ENCODE measurements around the gene SMAD9. TPM values are rescaled to one million over a fixed set of nuclear protein-coding genes. Genes with fewer than 3 reads are reported as not detected.

The SMAD9 gene
- 11.5 TPM for total RNA-seq
- long read RNA-seq, full-length matches to known transcripts, result 1 of 16 reads
- long read RNA-seq, partial matches to known transcripts, result 1 of 16 reads
- long read RNA-seq, other reads (novel, unspliced or antisense), result 14 of 16 reads

- DNase-seq (ENCODE audit: low spot score), result peak; percentile 88
- intact Hi-C loops (cut with DNase I), result loop anchor here (5.0 kb wide), 1 partner anchor 58 kb away; no protein-coding TSS in a partner anchor
These were observed at the start of gene SMAD9 for GRCh38 chr13:36919833-36920615. Gene SMAD9, minus strand, starts transcription at chr13:36920238. Its CDS starts 40,549 bp downstream, at chr13:36879689.

- DNase-seq (ENCODE audit: low spot score), result no peak
- intact Hi-C loops (cut with DNase I), result no loop called here
These were observed 46.4 kb upstream of the SMAD9 start for GRCh38 chr13:36966404-36966803.

GRCh38 chr13:36965767-36966166 is 45.7 kb upstream of the SMAD9 start:
- intact Hi-C loops (cut with DNase I), result no loop called here
- no peak for DNase-seq (ENCODE audit: low spot score)

GRCh38 chr13:36959456-36960116 is 39.5 kb upstream of the SMAD9 start:
- intact Hi-C loops (cut with DNase I), result no loop called here
- no peak for DNase-seq (ENCODE audit: low spot score)

GRCh38 chr13:36954542-36954941 is 34.5 kb upstream of the SMAD9 start:
- DNase-seq (ENCODE audit: low spot score), result no peak
- intact Hi-C loops (cut with DNase I), result no loop called here

- DNase-seq (ENCODE audit: low spot score), result no peak
- intact Hi-C loops (cut with DNase I), result no loop called here
These were observed 30.9 kb upstream of the SMAD9 start for GRCh38 chr13:36950920-36951319.

GRCh38 chr13:36950330-36950729 is 30.3 kb upstream of the SMAD9 start:
- DNase-seq (ENCODE audit: low spot score), result no peak
- intact Hi-C loops (cut with DNase I), result no loop called here

GRCh38 chr13:36945078-36945477 is 25.0 kb upstream of the SMAD9 start:
- intact Hi-C loops (cut with DNase I), result no loop called here

GRCh38 chr13:36925603-36926002 is 5.6 kb upstream of the SMAD9 start:
- intact Hi-C loops (cut with DNase I), result no loop called here
- no peak for DNase-seq (ENCODE audit: low spot score)

More at GRCh38 chr13:36945078-36945477, 25.0 kb upstream of the SMAD9 start:
- no peak for DNase-seq (ENCODE audit: low spot score)

GRCh38 chr13:36924001-36924400 is 4.0 kb upstream of the SMAD9 start:
- no peak for DNase-seq (ENCODE audit: low spot score)
- intact Hi-C loops (cut with DNase I), result no loop called here

- no peak for DNase-seq (ENCODE audit: low spot score)
- intact Hi-C loops (cut with DNase I), result no loop called here
These were observed 1.7 kb upstream of the SMAD9 start for GRCh38 chr13:36921631-36922301.

GRCh38 chr13:36920616-36921185 is 663 bp upstream of the SMAD9 start:
- intact Hi-C loops (cut with DNase I), result no loop called here
- DNase-seq (ENCODE audit: low spot score), result no peak

GRCh38 chr13:36919171-36919832 is 736 bp downstream of the SMAD9 start:
- intact Hi-C loops (cut with DNase I), result loop anchor here (5.0 kb wide), 1 partner anchor 57 kb away; no protein-coding TSS in a partner anchor
- peak; percentile 80 for DNase-seq (ENCODE audit: low spot score)

GRCh38 chr13:36918246-36919131 is 1.5 kb downstream of the SMAD9 start:
- DNase-seq (ENCODE audit: low spot score), result no peak
- intact Hi-C loops (cut with DNase I), result loop anchor here (5.0 kb wide), 1 partner anchor 56 kb away; no protein-coding TSS in a partner anchor

GRCh38 chr13:36917311-36917710 is 2.7 kb downstream of the SMAD9 start:
- intact Hi-C loops (cut with DNase I), result loop anchor here (5.0 kb wide), 1 partner anchor 55 kb away; no protein-coding TSS in a partner anchor
- no peak for DNase-seq (ENCODE audit: low spot score)

GRCh38 chr13:36915896-36916640 is 4.0 kb downstream of the SMAD9 start:
- no peak for DNase-seq (ENCODE audit: low spot score)
- intact Hi-C loops (cut with DNase I), result loop anchor here (5.0 kb wide), 1 partner anchor 54 kb away; no protein-coding TSS in a partner anchor

- DNase-seq (ENCODE audit: low spot score), result no peak
- intact Hi-C loops (cut with DNase I), result loop anchor here (5.0 kb wide), 1 partner anchor 53 kb away; no protein-coding TSS in a partner anchor
These were observed 4.9 kb downstream of the SMAD9 start for GRCh38 chr13:36915106-36915505.

Data from cardiac septum (tissue), 1 donor.